HG03432 (cell line): ENCODE measurements around the gene ZNF681.
"Not testable (repeated sequence)": the region's sequence is repeated elsewhere in the genome, so short reads cannot be mapped to it uniquely, and the experiment has no call there.

Experiments
- ATAC-seq: cut with Tn5 transposase; IDR thresholded peaks from one replicate; pipeline ENCODE4 v1.9.1; 2021; ENCODE audit warnings: mild to moderate bottlenecking, moderate library complexity; ENCODE audit not compliant: unreplicated experiment

ZNF681 gene

DNA sequence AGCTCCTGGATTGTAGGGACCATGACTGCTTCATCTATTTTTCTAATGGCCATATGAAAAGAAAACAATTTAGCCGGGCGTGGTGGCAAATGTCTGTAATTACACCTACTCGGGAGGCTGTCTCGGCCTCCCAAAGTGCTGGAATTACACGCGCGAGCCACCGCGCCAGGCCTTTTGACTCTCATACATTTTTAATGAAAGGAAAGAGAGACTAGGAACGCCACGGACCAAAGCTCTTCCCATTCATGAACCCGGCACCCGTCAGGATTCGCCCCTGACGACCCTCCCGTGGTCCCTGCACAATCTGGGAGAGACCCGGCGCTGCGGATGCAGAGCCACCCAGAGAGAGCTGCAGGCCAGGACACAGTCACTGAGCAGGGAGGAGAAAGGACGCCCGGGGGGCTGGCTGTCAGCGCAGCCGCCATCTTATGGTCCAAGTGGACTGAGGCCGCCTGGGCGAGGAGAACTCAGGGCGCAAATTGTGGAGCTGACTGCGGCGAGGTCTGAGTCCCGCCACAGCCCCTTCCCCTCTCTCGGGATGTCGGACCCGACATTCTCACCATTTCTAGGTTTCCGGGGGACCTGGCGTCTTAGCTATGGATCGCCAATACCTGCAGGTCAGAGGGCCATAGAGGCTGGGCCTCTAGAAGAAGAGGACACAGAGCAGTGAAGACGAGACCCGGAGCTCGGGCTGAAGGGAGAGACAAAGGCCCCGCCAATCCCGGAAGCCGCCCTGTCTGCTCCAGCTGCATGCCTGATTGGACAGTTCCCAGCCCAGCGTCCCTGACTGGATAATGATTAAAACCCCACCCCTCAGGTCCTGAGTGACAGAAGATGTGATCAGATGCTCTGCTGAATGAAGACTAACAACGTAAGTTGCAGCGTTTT lies at the start of gene ZNF681:
ZNF681 (minus strand) TSS at position 705 of the 888 bp plus-strand sequence; CDS start at position 563, 142 bp downstream.
- ATAC-seq = peak; percentile 82

DNA sequence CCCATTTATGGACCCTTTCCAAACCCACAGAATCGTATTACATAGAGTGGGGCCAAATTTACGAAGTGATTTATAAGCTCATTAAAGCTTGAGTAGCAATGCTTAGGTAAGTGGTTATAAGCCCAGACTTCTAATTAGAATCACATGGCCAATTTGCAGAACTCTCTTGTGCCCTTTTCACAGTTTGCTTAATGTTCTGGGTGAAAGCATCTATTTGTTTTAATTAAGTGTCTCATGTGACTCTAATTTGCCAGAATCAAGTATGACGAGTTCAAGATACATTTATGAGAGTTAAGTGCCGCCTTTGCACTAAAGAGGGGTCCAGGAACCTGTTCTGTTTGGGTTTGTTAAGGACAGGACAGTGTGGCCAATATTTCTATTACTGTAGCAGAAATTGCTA lies 46.0 kb upstream of the ZNF681 start:
- no peak for ATAC-seq

DNA sequence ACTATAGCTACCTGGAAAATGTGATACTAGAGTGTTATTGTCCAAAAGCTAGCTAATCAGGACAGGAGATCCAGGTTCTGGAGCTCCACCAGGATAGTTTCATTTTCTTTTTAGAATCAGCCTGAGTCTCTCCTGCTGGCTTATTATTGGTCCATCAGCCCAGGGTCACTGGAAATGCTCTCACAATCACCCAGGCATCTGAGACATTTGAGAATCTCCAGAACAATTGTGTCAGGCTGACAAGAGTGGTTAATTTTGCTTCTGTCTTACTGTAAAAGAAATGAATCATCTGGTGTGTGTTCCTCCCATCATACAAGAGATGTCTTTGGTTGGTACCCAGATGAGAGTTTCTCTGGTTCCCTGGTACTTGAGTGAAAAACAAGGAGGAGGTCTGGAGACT lies 43.6 kb upstream of the ZNF681 start:
- no peak for ATAC-seq

DNA sequence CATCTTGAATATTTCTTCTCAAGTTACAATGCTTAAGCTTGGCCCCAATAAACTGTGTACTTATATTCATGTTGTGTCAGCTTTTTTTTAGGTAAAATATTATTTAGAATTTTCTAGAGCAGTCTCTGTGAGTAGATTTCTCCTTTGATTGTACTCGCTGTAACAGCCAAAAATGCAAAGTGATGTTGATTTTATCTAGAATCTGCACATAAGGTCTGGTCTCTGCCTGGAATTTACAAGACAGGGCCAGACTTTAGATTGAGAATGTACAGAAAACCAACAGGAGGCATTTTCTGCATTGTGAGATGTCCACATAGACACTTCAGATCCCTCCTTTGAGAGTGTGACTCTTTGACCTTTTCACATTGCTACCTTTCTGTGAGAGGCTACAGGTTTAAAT lies 43.1 kb upstream of the ZNF681 start:
- ATAC-seq = no peak

DNA sequence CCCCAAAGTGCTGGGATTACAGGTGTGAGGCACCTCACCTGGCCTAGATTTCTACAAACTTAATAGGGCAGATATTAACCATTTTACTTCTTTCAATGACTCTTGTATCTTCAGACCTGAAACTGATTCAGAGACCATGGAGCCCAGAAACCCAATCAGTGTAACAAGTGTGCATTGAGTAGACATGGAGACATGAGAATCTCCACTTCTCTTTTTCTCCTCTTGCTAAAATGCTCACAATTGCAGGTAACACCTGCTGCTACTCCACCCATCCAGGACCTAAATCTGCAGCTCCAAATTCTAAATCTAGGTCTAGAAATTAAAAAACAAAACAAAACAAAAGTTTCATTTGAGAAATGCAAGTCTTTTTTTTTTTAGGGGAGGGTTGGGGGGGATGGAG lies 42.2 kb upstream of the ZNF681 start:
- no peak for ATAC-seq

DNA sequence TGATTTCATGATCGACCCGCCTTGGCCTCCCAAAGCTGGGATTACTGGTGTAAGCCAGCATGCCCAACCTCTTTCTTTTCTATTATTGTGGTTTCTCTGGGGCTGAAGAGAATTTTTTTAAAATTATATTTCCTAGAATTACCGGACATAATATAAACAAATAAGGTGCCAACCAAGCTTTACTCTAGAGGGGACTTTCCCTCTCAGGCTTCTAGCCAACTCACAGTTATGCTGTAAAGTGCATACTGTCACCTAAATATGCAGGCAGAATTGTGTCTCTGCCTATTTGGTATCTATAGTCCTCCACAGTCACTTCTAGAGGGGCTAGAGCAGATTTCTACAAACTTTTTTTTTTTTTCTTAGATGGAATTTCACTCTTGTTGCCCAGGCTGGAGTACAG lies 41.6 kb upstream of the ZNF681 start:
- no peak for ATAC-seq

DNA sequence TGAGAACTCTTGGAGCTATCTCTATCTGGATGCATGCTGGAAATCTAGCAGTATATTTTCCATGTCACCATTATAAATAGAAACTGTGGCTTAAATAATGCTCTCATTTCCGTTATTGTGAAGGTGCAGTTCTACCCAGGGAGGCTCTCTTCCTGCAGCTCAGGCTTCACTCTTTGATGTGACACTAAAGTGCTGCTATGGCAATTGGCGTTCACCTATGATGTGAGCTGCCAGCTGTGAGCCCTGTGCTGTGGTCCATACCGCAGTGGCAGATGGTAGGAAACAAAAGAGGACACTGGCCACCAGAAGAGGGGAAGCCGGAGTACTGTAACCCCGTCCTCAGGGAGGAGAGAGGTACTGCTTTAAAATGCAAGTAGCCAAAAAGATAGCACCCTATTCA lies 40.6 kb upstream of the ZNF681 start:
- ATAC-seq = peak; percentile 69

DNA sequence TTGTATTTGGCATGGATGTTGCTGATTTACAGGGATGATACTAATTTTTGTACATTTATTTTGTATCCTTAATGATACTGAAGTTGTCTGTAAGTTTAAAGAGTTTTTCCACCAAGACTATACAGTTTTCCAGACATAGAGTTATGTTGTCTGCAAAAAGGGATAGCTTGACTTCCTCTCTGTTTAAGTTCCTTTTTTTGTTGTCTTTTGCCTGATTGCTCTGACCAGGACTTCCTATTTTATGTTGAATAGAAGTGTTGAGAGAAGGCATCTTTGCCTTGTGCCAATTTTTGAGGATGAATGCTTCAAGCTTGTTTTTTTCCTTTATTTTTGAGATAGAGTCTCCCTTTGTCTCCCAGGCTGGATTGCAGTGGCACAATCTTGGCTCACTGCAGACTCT lies 36.8 kb upstream of the ZNF681 start:
- ATAC-seq = no peak

DNA sequence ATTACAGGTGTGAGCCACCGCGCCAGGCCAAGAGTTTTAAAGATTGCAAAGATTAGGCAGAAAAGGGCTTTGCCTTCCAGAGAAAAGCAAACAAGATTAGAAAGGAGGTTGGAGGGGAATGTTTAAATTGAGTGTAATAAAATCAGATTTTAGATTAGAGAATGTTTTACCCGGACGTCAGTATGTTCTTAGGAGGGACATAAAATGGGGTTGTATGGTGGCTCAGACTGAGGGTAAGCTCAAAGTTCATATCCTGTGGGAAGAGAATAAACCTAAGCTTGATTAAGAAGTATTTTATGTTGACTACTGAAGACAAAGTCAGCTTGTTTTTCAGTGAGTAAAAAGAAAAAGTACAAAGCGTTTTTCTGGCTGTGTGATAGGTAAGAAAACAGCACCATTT lies 34.1 kb upstream of the ZNF681 start:
- ATAC-seq = no peak

DNA sequence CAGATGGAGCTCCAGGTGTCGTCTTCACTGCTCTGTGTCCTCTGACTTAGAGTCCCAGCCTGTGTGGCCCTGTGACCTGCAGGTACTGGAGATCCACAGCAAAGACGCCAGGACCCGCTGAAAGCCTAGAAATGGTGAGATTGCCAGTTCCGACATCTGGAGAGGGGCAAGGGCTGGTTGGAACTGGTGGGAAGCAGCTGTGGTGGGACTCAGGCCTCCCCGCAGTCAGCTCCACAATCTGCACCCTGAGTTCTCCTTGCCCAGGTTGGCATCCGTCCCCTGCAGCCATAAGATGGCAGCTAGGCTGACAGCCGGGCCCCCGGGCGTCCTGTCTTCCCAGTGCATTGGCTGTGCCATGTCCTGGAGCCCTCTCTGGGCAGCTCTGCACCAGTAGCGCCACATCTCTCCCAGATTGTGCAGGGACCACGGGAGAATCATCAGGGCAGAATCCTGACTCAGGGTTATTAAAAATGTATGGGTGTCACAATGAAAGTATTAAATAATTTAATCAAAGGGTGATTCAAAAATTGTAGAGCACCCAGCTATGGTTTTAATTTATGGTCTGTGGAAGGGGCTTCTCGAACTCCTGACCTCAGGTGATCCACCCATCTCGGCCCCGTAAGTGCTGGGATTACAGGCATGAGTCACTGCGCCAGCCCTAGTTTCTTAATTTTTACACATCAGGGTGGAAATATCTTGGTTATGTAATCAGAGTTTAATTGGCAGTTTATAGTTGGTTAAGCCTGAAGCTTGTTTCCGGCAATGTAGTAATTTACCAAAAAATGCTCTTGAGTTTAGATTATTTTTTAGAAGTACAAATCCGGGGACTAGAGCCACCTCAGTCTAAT lies 32.2 kb upstream of the ZNF681 start:
- no peak for ATAC-seq

DNA sequence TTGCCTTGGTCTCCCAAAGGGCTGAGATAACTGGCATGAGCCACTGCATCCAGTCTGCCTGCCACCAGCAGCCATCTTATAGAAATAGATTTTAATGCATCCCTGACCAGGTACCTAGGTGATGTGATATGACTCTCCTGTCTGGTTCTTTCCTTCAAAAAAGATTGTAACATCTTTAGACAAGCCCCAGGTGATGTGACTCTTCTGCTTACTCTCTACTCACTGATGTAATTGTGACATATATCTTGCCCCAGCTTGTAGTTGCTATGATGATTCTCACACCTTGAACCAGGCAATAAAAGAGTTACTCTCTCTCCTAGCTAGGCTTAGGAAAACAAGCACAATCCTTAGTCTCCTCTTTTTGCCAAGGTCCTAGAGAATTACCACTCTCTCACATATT lies 30.6 kb upstream of the ZNF681 start:
- ATAC-seq = no peak

DNA sequence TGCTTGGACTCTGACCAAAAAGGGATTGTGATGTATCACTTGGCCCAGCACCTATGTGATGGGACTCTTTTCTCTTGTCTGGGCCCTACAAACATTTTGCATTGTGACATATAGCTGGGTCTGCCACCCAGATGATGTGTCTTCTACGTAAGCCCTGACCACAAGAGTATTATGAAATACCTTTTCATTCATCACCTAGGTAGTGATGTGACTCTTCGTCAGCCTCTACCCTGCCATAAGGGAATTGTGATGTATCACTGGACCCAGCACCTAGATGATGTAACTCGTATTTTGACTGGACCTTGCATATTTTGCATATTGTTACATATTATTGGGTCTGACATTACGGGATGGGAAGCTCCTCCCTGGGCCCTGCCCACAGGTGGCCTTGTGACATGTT lies 29.7 kb upstream of the ZNF681 start:
- ATAC-seq = no peak

DNA sequence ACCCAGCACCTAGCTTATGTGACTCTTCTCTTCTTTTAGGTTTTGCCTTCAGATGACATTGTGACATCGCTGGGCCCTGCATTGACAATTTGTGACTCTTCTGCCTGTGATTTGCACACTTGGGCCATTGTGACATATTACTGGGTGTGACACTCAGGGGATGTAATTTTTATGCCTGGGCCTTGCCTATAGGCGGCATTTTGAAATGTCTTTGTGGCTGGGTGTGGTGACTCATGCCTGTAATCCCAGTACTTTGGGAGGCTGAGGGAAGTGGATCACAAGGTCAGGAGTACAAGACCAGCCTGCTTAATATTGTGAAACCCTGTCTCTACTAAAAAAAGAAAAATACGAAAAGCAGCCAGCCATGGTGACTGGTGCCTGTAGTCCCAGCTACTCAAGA lies 28.4 kb upstream of the ZNF681 start:
- ATAC-seq = no peak

DNA sequence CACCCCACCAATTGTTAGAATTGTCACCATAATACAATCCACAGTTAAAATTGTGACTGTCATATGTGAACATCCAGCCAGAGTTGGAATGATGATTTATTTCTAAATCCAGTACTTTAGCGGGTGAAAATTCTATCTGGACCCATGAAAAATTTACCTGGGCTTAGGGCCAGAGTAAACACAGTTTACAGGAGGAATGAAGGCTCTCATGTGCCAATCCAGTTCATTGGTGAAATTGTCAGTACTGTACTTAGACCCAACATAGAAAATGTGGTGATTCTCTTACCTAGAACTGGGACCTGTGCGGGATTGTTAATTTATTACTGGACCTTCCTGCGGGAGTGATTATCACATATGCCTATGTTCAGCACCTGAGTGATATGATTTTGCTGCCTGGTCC lies 27.3 kb upstream of the ZNF681 start:
- ATAC-seq = no peak

DNA sequence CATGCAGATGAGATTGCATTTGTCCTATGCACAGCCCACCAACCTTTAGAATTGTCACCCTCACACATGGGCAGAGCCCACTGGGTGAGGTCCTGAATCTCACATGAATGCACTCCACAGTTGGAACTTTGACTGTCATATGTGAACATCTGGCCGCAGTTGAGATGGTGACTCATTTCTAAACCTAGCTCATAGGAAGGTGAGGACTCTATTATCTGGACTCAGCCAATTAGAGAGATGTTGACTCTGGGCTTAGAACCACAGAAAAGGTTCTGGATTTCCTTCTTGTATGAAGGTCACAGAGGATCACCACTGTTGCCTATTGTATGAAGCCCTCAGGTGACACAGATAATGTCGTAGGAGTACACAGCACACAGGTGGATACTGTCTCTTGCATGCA lies 25.6 kb upstream of the ZNF681 start:
- no peak for ATAC-seq

DNA sequence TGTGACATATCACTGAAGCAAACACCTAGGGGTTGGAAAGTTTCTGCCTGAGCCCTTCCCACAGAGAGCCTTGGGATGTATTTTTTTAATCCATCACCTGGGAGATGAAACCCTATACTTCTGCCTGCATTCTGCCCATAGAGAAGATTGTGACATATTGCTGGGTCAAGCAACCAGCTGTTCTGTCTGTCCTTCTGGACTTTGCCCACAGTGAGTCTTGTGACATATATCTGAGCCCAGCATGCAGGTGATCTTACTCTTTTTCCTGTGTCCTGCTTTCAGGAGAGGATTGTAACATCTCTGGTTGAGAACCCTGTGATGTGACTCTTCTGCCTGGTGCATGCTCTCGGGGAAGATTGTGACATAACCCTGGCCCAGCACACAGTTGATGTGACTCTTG lies 24.9 kb upstream of the ZNF681 start:
- ATAC-seq = no peak

DNA sequence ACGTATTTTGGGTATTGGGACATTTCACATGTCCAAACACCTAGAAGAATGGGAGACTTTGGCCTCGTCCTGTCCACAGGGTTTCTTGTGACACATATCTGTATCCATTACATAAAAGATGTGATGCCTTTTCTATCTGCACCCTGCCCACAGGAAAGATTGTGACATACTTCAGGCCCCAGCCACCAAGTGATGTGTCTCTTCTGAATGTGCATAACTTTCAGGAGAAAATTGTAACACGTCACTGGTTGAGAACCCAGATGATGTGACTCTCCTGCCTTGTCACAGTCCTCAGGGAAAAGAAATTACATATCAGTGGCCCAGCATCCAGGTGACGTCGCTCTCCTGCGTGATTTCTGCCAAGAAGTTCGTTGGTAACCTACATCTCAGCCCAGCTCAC lies 21.0 kb upstream of the ZNF681 start:
- no peak for ATAC-seq

DNA sequence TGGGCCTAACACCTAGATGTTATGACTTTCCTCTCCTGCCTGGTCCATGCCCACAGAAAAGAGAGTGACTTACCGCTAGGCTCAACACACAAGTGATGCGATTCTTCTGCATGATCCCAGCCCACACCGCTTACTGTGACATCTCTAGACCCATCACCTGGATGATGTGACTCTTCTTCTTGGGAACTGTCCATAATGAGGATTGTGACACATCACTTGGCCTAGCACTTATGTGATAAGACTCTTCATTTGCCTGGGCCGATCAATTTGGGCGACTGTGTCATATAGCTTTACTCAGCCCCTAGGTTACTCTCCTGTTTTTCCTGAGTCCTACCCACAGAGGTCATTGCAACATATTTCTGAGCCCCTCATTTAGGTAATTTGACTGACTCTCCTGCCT lies 19.9 kb upstream of the ZNF681 start:
- ATAC-seq = no peak

DNA sequence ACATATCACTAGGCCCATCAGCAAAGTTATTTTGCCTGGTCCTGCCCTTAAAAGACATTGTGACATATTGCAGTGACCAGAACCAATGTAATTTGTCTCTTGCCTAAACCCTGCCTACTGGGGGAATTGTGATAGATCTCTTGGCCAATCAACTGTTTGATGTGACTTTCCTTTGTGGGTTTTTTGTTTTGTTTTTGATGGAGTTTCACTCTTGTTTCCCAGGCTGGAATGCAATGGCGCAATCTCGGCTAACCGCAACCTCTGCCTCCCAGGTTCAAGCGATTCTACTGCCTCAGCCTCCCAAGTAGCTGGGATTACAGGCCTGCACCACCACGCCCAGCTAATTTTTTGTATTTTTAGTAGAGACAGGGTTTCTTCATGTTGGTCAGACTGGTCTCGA lies 19.3 kb upstream of the ZNF681 start:
- not testable (repeated sequence) for ATAC-seq

DNA sequence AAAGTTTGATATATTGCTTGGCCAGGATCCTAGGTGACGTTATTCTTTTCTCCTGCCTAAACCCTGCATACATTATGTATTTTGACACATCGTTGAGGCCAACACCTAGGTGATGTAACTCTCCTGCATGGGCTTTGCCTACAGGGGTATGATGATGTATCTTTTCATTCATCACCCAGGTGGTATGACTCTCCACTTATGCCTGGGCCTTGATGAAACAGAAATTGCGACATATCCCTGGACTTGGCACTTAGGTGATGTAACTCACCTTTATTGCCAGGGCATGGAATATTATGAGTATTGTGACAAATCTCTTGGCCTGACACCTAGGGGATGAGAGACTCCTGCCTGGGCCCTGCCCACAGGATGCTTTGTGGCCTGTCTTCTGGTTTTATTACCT lies 18.5 kb upstream of the ZNF681 start:
- no peak for ATAC-seq

DNA sequence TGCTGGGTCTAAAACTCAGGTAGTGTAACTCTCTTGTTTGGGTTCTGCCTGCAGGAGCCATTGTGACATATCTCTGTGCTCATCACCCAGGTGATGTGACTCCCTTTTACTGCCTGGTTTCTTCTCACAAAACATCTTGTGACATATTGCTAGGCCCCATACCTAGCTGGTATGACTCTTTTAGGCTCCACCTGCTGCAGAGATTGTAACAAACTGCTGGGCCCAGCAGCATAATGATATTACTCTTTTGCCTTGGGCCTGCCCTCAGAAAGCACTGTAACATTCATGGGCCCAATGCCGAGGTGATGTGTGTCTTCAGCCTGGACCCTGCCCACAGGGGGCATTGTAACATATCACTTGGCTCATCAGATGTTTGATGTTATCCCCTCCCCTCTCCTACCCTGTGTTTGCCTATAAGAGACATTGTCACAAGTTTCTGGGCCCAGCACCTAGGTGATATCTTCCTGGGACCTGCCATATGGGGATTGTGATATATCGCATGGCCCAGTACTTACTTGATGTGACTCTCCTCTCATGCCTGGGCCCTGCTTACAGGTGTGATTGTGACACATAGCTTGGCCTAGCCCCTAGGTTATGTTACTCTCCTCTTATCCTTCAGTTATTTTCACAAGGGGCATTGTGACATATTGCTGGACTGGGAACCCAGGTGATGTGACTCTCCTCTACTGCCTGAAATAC lies 18.0 kb upstream of the ZNF681 start:
- ATAC-seq = no peak
